ENCODE measurements around the gene RHBDD1. TPM values are rescaled to one million over a fixed set of nuclear protein-coding genes. Genes with fewer than 3 reads are reported as not detected.

The RHBDD1 gene
- total and polyA plus RNA-seq, 4 donors: 8.5 to 45.8 (median 16.1) TPM

DNA sequence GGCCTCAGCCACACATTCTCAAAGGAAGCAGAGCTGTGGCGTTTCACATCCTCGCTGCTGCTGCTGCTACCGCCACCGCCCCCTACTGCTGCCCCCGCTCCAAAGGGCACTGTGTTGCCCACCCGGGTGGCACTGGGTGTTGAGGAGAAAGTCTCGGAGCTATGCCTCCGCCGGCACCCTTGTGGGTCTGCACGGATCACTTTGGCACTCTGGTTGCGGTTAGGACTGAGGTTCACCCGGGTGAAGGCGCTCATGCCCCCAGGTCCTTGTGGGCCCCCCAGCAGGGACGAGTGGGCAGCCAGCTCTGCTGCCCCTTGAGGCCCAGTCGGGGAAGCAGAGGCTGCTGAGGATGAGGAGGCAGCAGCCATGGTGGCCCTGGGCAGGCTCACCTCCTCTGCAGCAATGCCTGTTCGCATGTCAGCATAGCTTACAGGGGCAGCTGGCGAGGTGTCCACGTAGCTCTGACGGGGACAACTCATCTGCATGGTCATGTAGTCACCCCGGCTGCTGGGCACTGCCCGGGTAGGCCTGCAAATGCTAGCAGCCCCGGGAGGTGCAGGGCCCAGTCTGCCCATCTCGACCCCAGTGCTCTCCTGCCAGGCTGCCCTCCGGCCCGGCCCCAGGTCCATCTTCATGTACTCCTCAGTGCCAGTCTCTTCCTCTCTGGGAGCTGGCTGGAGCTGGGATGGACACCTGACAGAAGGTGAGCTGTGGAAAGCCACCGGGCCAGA lies 40.4 kb upstream of the RHBDD1 start:
- Histone ChIP-seq H3K27ac (ENCODE audit: low read depth in 1 of 2, low read length in 2 of 2) (peak overlapping the region; percentile 95 to 99), H3K4me3 (ENCODE audit: low read depth in 1 of 3, low read length in 3 of 3) (peak overlapping the region; percentile 44 to 91 (median 79)), H3K9ac (ENCODE audit: low read depth in 1 of 2, low read length in 2 of 2) (peak overlapping the region in 1 of 2 donors; percentile 30), H3K36me3 (ENCODE audit: control insufficient read depth in 4 of 4, insufficient read depth in 3 of 4, low read depth in 1 of 4, low read length in 3 of 4) (no peaks in the 10 kb centered on the region), H3K9me3 (ENCODE audit: control insufficient read depth in 4 of 4, low read length in 3 of 4) (no peaks in the 10 kb centered on the region), H3K27me3 (ENCODE audit: control insufficient read depth in 4 of 4, insufficient read depth in 4 of 4, low read length in 3 of 4) (no peaks in the 10 kb centered on the region), H3K4me1 (ENCODE audit: control insufficient read depth in 4 of 4, insufficient read depth in 4 of 4, low read length in 3 of 4) (peaks cover 4 to 61% (median 38%) of the 10 kb centered on the region in 4 donors)
- WGBS: 35% methylated on average over 26 of the region's 26 CpGs
- peak; percentile 8 for TF ChIP-seq YY1 (IDR thresholded peaks at IDR 0.05)
- no peak for TF ChIP-seq EGR1 (IDR thresholded peaks at IDR 0.05; ENCODE audit: low read depth in 2 of 2)
- DNase-seq (ENCODE audit: low spot score): no peak

DNA sequence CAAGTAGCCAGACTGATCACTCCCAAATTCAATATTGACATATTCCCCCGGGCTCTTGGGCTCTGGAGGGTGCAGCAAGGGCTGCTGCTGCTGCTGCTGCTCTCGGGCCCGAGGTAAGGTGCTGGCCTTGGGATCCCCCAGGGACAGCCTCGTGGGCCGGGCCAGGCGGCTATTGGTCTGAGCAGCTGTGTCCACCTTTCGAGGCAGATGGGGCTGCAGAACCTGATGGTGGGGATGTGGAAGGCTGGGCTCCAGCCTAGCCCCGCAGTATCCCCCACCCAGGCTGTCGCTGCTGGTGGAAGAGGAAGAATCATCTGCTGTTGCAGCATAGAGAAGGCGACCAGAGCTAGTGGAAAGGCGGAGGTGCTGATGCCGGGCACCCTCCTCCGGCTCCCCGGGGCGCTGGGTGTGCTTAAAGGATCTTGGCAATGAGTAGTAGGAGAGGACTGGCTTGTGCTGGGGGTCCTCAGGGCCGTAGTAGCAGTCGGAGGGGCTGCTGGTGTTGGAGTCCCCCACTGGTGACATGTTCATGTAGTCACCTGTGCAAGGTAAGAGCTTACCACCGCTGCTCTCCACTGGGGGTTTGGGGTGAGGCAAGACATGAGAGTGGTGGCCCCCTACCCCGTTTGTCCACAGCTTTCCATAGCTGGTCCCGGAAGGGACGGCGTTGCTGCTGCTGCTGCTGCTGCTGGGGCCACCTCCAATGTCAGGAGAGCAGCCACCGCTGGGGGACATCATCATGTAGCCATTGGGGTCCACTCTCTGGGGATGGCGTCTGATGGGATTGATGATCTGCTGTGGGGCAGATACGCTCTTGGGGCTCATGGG lies 39.6 kb upstream of the RHBDD1 start:
- Histone ChIP-seq H3K36me3 (ENCODE audit: control insufficient read depth in 4 of 4, insufficient read depth in 3 of 4, low read depth in 1 of 4, low read length in 3 of 4) (no peaks in the 10 kb centered on the region), H3K9me3 (ENCODE audit: control insufficient read depth in 4 of 4, low read length in 3 of 4) (no peaks in the 10 kb centered on the region), H3K4me3 (ENCODE audit: low read depth in 1 of 3, low read length in 3 of 3) (peak overlapping the region; percentile 50 to 91 (median 79)), H3K9ac (ENCODE audit: low read depth in 1 of 2, low read length in 2 of 2) (peak overlapping the region; percentile 30 to 44), H3K4me1 (ENCODE audit: control insufficient read depth in 4 of 4, insufficient read depth in 4 of 4, low read length in 3 of 4) (peaks cover 2 to 59% (median 32%) of the 10 kb centered on the region in 4 donors), H3K27me3 (ENCODE audit: control insufficient read depth in 4 of 4, insufficient read depth in 4 of 4, low read length in 3 of 4) (no peaks in the 10 kb centered on the region), H3K27ac (ENCODE audit: low read depth in 1 of 2, low read length in 2 of 2) (peak overlapping the region; percentile 95 to 99)
- 32% methylated on average over 25 of the region's 25 CpGs for WGBS
- no peak for TF ChIP-seq HNF4G (IDR thresholded peaks at IDR 0.05)
- TF ChIP-seq, protein P1, sequence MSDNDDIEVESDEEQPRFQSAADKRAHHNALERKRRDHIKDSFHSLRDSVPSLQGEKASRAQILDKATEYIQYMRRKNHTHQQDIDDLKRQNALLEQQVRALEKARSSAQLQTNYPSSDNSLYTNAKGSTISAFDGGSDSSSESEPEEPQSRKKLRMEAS (IDR thresholded peaks at IDR 0.05): no peak
- no peak for TF ChIP-seq GABPA (IDR thresholded peaks at IDR 0.05 in 1 of 2, conservative IDR thresholded peaks at IDR 0.05 in 1 of 2)
- TF ChIP-seq, protein P2, sequence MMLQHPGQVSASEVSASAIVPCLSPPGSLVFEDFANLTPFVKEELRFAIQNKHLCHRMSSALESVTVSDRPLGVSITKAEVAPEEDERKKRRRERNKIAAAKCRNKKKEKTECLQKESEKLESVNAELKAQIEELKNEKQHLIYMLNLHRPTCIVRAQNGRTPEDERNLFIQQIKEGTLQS (IDR thresholded peaks at IDR 0.05): no peak
- peak; percentile 55 for TF ChIP-seq FOXA2 (IDR thresholded peaks at IDR 0.05)
- TF ChIP-seq, protein P3, sequence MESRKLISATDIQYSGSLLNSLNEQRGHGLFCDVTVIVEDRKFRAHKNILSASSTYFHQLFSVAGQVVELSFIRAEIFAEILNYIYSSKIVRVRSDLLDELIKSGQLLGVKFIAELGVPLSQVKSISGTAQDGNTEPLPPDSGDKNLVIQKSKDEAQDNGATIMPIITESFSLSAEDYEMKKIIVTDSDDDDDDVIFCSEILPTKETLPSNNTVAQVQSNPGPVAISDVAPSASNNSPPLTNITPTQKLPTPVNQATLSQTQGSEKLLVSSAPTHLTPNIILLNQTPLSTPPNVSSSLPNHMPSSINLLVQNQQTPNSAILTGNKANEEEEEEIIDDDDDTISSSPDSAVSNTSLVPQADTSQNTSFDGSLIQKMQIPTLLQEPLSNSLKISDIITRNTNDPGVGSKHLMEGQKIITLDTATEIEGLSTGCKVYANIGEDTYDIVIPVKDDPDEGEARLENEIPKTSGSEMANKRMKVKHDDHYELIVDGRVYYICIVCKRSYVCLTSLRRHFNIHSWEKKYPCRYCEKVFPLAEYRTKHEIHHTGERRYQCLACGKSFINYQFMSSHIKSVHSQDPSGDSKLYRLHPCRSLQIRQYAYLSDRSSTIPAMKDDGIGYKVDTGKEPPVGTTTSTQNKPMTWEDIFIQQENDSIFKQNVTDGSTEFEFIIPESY (IDR thresholded peaks at IDR 0.05): no peak
- no peak for TF ChIP-seq JUND (IDR thresholded peaks at IDR 0.05)
- TF ChIP-seq RXRA (IDR thresholded peaks at IDR 0.05): no peak
- TF ChIP-seq, protein P4, sequence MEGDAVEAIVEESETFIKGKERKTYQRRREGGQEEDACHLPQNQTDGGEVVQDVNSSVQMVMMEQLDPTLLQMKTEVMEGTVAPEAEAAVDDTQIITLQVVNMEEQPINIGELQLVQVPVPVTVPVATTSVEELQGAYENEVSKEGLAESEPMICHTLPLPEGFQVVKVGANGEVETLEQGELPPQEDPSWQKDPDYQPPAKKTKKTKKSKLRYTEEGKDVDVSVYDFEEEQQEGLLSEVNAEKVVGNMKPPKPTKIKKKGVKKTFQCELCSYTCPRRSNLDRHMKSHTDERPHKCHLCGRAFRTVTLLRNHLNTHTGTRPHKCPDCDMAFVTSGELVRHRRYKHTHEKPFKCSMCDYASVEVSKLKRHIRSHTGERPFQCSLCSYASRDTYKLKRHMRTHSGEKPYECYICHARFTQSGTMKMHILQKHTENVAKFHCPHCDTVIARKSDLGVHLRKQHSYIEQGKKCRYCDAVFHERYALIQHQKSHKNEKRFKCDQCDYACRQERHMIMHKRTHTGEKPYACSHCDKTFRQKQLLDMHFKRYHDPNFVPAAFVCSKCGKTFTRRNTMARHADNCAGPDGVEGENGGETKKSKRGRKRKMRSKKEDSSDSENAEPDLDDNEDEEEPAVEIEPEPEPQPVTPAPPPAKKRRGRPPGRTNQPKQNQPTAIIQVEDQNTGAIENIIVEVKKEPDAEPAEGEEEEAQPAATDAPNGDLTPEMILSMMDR (IDR thresholded peaks at IDR 0.05; ENCODE audit: low read depth, low read length, missing input control): no peak
- TF ChIP-seq RAD21 (IDR thresholded peaks at IDR 0.05): peak in 1 of 2 donors; percentile 15
- peak in 1 of 2 donors; percentile 10 for TF ChIP-seq HNF4A (conservative IDR thresholded peaks at IDR 0.05)
- TF ChIP-seq, protein P5, sequence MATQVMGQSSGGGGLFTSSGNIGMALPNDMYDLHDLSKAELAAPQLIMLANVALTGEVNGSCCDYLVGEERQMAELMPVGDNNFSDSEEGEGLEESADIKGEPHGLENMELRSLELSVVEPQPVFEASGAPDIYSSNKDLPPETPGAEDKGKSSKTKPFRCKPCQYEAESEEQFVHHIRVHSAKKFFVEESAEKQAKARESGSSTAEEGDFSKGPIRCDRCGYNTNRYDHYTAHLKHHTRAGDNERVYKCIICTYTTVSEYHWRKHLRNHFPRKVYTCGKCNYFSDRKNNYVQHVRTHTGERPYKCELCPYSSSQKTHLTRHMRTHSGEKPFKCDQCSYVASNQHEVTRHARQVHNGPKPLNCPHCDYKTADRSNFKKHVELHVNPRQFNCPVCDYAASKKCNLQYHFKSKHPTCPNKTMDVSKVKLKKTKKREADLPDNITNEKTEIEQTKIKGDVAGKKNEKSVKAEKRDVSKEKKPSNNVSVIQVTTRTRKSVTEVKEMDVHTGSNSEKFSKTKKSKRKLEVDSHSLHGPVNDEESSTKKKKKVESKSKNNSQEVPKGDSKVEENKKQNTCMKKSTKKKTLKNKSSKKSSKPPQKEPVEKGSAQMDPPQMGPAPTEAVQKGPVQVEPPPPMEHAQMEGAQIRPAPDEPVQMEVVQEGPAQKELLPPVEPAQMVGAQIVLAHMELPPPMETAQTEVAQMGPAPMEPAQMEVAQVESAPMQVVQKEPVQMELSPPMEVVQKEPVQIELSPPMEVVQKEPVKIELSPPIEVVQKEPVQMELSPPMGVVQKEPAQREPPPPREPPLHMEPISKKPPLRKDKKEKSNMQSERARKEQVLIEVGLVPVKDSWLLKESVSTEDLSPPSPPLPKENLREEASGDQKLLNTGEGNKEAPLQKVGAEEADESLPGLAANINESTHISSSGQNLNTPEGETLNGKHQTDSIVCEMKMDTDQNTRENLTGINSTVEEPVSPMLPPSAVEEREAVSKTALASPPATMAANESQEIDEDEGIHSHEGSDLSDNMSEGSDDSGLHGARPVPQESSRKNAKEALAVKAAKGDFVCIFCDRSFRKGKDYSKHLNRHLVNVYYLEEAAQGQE (IDR thresholded peaks at IDR 0.05): peak; percentile 28
- TF ChIP-seq NR2F2 (IDR thresholded peaks at IDR 0.05): no peak
- TF ChIP-seq EGR1 (IDR thresholded peaks at IDR 0.05; ENCODE audit: low read depth in 2 of 2): no peak
- no peak for TF ChIP-seq YY1 (IDR thresholded peaks at IDR 0.05)
- no peak for TF ChIP-seq TAF1 (conservative IDR thresholded peaks at IDR 0.05)
- no peak for TF ChIP-seq FOXA1 (IDR thresholded peaks at IDR 0.05)
- TF ChIP-seq SP1 (IDR thresholded peaks at IDR 0.05): no peak
- DNase-seq (ENCODE audit: low spot score): peak; percentile 35

Data from liver (tissue), 9 donors.